NB4 (cell line): ENCODE results near the gene ATM.

Experiments used
- MYC ChIP-seq: IDR thresholded peaks from 2 replicates; pipeline ENCODE4 v1.6.1; 2011; ENCODE audit warnings: low read depth, low read length
- POLR2A ChIP-seq: IDR thresholded peaks from 2 replicates; pipeline ENCODE4 v1.6.1; 2011; ENCODE audit warnings: mild to moderate bottlenecking; ENCODE audit not compliant: insufficient read length; ENCODE audit errors: extremely low read depth
- TF ChIP-seq, protein P1 (sequence below): IDR thresholded peaks from one replicate; pipeline ENCODE4 v1.5.1; 2012; ENCODE audit warnings: low read depth, low read length

DNA sequence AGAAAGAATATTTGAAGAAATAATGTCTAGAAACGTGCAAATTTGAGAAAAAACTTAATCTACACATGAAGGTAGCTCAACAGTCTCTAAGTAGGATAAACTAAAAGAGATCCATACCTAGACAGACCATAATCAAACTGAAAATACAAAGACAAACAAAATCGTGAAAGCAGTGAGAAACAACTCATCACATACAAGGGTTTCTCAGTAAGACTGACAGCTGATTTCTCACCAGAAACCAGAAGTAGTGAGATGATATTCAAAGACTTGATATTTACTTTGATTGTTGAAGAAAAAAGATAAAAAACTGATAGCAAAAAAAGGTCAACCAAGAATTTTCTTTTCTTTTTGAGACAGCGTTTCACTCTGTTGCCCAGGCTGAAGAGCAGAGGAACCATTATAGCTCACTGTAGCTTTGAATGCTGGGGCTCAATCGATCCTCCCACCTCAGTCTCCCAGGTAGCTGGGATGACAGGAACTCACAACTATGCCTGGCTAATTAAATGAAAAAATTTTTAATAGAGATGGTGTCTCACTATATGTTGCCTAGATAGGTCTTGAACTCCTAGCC is 17.9 kb upstream of the ATM start:
- no peak for TF ChIP-seq MYC
- TF ChIP-seq, protein P1, sequence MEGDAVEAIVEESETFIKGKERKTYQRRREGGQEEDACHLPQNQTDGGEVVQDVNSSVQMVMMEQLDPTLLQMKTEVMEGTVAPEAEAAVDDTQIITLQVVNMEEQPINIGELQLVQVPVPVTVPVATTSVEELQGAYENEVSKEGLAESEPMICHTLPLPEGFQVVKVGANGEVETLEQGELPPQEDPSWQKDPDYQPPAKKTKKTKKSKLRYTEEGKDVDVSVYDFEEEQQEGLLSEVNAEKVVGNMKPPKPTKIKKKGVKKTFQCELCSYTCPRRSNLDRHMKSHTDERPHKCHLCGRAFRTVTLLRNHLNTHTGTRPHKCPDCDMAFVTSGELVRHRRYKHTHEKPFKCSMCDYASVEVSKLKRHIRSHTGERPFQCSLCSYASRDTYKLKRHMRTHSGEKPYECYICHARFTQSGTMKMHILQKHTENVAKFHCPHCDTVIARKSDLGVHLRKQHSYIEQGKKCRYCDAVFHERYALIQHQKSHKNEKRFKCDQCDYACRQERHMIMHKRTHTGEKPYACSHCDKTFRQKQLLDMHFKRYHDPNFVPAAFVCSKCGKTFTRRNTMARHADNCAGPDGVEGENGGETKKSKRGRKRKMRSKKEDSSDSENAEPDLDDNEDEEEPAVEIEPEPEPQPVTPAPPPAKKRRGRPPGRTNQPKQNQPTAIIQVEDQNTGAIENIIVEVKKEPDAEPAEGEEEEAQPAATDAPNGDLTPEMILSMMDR = no peak
- no peak for TF ChIP-seq POLR2A
